GM23248 (cell line): ENCODE measurements around the gene RAB23. TPM values are rescaled to one million over a fixed set of nuclear protein-coding genes. Genes with fewer than 3 reads are reported as not detected.
A peak's percentile ranks its signal among the peaks of the same experiment; 100 is the strongest.

Experiments
- DNase-seq: peaks from one replicate; pipeline ENCODE4 v3.0.0-alpha.2; 2015
- H2AFZ ChIP-seq: fragments of 200-600 bp; sonication (generic); 2 replicates; pipeline ENCODE4 v1.6.1; 2016; ENCODE audit warnings: antibody characterized with exemption
- H3F3A ChIP-seq: fragments of 200-600 bp; sonication (generic); 2 replicates; pipeline ENCODE4 v1.6.1; 2016; ENCODE audit warnings: mild to moderate bottlenecking, antibody characterized with exemption, mixed run types; ENCODE audit not compliant: insufficient read depth
- H3K27ac ChIP-seq: fragments of 200-600 bp; sonication (generic); 2 replicates; pipeline ENCODE4 v1.5.1; 2016; ENCODE audit warnings: mild to moderate bottlenecking
- H3K27me3 ChIP-seq: fragments of 200-600 bp; sonication (generic); replicated peaks from 2 replicates; pipeline ENCODE4 v1.6.1; 2016; ENCODE audit warnings: mild to moderate bottlenecking; ENCODE audit not compliant: insufficient read depth
- H3K36me3 ChIP-seq: fragments of 200-600 bp; sonication (generic); 2 replicates; pipeline ENCODE4 v1.6.1; 2016; ENCODE audit warnings: low read depth, mild to moderate bottlenecking
- H3K4me1 ChIP-seq: fragments of 200-600 bp; sonication (generic); 2 replicates; pipeline ENCODE4 v1.6.1; 2016; ENCODE audit warnings: mild to moderate bottlenecking; ENCODE audit not compliant: insufficient read depth
- H3K4me2 ChIP-seq: fragments of 200-600 bp; sonication (generic); one replicate; pipeline ENCODE4 v1.6.1; 2016; ENCODE audit warnings: mild to moderate bottlenecking; ENCODE audit not compliant: unreplicated experiment
- H3K4me3 ChIP-seq: fragments of 200-600 bp; sonication (generic); 2 replicates; pipeline ENCODE4 v1.5.1; 2016; ENCODE audit warnings: mild to moderate bottlenecking
- H3K79me2 ChIP-seq: fragments of 200-600 bp; sonication (generic); 2 replicates; pipeline ENCODE4 v1.6.1; 2016; ENCODE audit warnings: mild to moderate bottlenecking; ENCODE audit not compliant: insufficient read depth
- H3K9ac ChIP-seq: fragments of 200-600 bp; sonication (generic); 2 replicates; pipeline ENCODE4 v1.6.1; 2016; ENCODE audit warnings: mild to moderate bottlenecking
- H3K9me2 ChIP-seq: fragments of 200-600 bp; sonication (generic); 2 replicates; pipeline ENCODE4 v1.6.1; 2016; ENCODE audit warnings: mixed run types, mild to moderate bottlenecking, moderate library complexity; ENCODE audit not compliant: insufficient read depth
- H3K9me3 ChIP-seq: fragments of 200-600 bp; sonication (generic); one replicate; pipeline ENCODE4 v1.6.1; 2017; ENCODE audit warnings: low read depth
- H4K20me1 ChIP-seq: fragments of 200-600 bp; sonication (generic); 2 replicates; pipeline ENCODE4 v1.6.0; 2016; ENCODE audit not compliant: insufficient read depth
- EZH2 ChIP-seq: fragments of 200-600 bp; sonication (generic); IDR thresholded peaks from 2 replicates; pipeline ENCODE4 v1.6.1; 2018; ENCODE audit warnings: antibody characterized with exemption, mild to moderate bottlenecking; ENCODE audit not compliant: insufficient read depth, poor library complexity, severe bottlenecking
- EZH2phosphoT487 ChIP-seq: fragments of 200-600 bp; sonication (generic); IDR thresholded peaks from 2 replicates; pipeline ENCODE4 v1.6.1; 2018; ENCODE audit warnings: antibody characterized with exemption, moderate library complexity, mild to moderate bottlenecking, low read depth; ENCODE audit not compliant: insufficient read depth
- WGBS, 2 experiments: methylation state at CpG; one replicate each; pipeline ENCODE4 v1.1.6; 2015 to 2017; ENCODE audit warnings: low lambda C conversion rate in 2 of 2, low coverage in 1 of 2; ENCODE audit errors: missing lambda C conversion rate in 2 of 2; 5-methylcytosine and 5-hydroxymethylcytosine counted together
- in situ Hi-C: fragments of 300-500 bp; cut with MboI; formaldehyde crosslinking; loops from 2 replicates; pipeline ENCODE4 v1.15.0; 2020
- polyA plus RNA-seq: library from polyadenylated mRNA; unstranded; fragments of >200 nt; fragmentation: Nextera tagmentation; extraction: Ambion mirVana; gene quantifications from 2 replicates; pipeline ENCODE4 v1.2.1, GENCODE V29; 2016
- total RNA-seq: library from RNA; depleted of rRNA; stranded (reverse); fragments of >200 nt; shearing (Covaris generic); gene quantifications from 2 replicates; pipeline ENCODE4 v1.2.3, GENCODE V29; 2014

Gene RAB23
- total and polyA plus RNA-seq, 2 experiments from 2014 or later, result 46.9 to 78.6 TPM

GRCh38 chr6:57242505-57242904 is 20.4 kb upstream of the RAB23 start:
- Histone ChIP-seq H3K4me1 (peaks cover 15% of the 10 kb centered on the region), H4K20me1 (no peaks in the 10 kb centered on the region), H3F3A (peaks cover 6% of the 10 kb centered on the region), H2AFZ (0 out of 2 replicates have a peak overlapping the region, but pooled peaks have one; percentile 30), H3K9me2 (no peaks in the 10 kb centered on the region), H3K27me3 (no peaks in the 10 kb centered on the region), H3K9ac (peak overlapping the region; percentile 59), H3K27ac (peak overlapping the region; percentile 76), H3K4me2 (peak overlapping the region; percentile 57), H3K4me3 (no peak overlapping the region), H3K79me2 (no peaks in the 10 kb centered on the region), H3K9me3 (no peaks in the 10 kb centered on the region), H3K36me3 (no peaks in the 10 kb centered on the region)
- 0 to 2% methylated on average over 2 of the region's 2 CpGs for WGBS, 2 experiments
- TF ChIP-seq EZH2, result no peak
- TF ChIP-seq EZH2phosphoT487, result no peak
- in situ Hi-C loops, result no loop called here
- peak; percentile 95 for DNase-seq

DNA sequence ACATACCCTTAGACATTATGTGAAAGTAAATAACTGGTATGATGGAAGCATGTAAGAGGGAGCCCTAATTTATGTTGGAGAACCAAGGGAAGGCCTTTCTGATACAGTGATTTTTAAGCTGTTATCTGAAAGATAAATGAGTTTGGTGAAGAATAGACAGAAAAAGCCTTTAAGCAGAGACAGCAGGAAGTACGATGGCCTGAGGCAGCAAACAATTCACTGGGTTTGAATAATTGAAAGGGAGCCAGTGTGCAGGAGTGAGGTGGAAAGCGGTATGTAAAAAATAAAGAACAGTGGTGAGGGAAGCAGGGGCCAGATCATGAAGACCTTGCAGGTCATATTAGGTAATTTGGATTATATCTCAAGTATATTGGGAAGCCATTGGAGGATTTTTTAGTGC is 4.1 kb upstream of the RAB23 start:
- TF ChIP-seq EZH2 (no peak), EZH2phosphoT487 (no peak)
- Histone ChIP-seq H3K27me3 (no peaks in the 10 kb centered on the region), H3K4me2 (no peak overlapping the region), H3K9me2 (no peaks in the 10 kb centered on the region), H3K9ac (no peak overlapping the region), H2AFZ (peak overlapping the region; percentile 16; the same call in 1 of the 2 replicates), H4K20me1 (no peaks in the 10 kb centered on the region), H3K36me3 (no peaks in the 10 kb centered on the region), H3K4me1 (peaks cover 22% of the 10 kb centered on the region), H3F3A (peaks cover 30% of the 10 kb centered on the region; the same call in 1 of the 2 replicates), H3K27ac (no peak overlapping the region), H3K9me3 (no peaks in the 10 kb centered on the region), H3K79me2 (peaks cover 20% of the 10 kb centered on the region), H3K4me3 (no peak overlapping the region)
- WGBS, 2 experiments, result 74 to 82% methylated on average over 2 of the region's 2 CpGs
- DNase-seq, result no peak
- in situ Hi-C loops, result no loop called here

GRCh38 chr6:57224769-57225515 is 2.8 kb upstream of the RAB23 start:
- peak overlapping the region; percentile 65 for H3K4me2 ChIP-seq
- DNase-seq, result peak; percentile 85
- peaks cover 22% of the 10 kb centered on the region for H3K4me1 ChIP-seq
- no peak overlapping the region; the same call in 1 of the 2 replicates for H3K4me3 ChIP-seq
- H2AFZ ChIP-seq, result peak overlapping the region; percentile 52
- peaks cover 33% of the 10 kb centered on the region for H3K79me2 ChIP-seq
- H3F3A ChIP-seq, result peaks cover 40% of the 10 kb centered on the region; the same call in 1 of the 2 replicates
- no peaks in the 10 kb centered on the region for H3K9me3 ChIP-seq
- H3K9ac ChIP-seq, result no peak overlapping the region
- in situ Hi-C loops, result no loop called here
- WGBS, 2 experiments, result 6 to 7% methylated on average over 1 of the region's 1 CpG
- no peaks in the 10 kb centered on the region for H3K27me3 ChIP-seq
- no peak for TF ChIP-seq EZH2phosphoT487
- TF ChIP-seq EZH2, result no peak
- no peaks in the 10 kb centered on the region for H3K9me2 ChIP-seq
- no peaks in the 10 kb centered on the region for H3K36me3 ChIP-seq
- no peaks in the 10 kb centered on the region for H4K20me1 ChIP-seq
- peak overlapping the region; percentile 44 for H3K27ac ChIP-seq

GRCh38 chr6:57222743-57223077 is 603 bp upstream of the RAB23 start:
- H3K27me3 ChIP-seq, result no peaks in the 10 kb centered on the region
- in situ Hi-C loops, result no loop called here
- DNase-seq, result no peak
- peak overlapping the region; percentile 92 for H3K4me3 ChIP-seq
- peaks cover 58% of the 10 kb centered on the region; the same call in 1 of the 2 replicates for H3F3A ChIP-seq
- no peaks in the 10 kb centered on the region for H4K20me1 ChIP-seq
- H3K9me2 ChIP-seq, result no peaks in the 10 kb centered on the region
- no peaks in the 10 kb centered on the region for H3K36me3 ChIP-seq
- peak overlapping the region; percentile 78 for H3K27ac ChIP-seq
- peak overlapping the region; percentile 85 for H3K9ac ChIP-seq
- H3K9me3 ChIP-seq, result no peaks in the 10 kb centered on the region
- 82 to 84% methylated on average over 5 of the region's 5 CpGs for WGBS, 2 experiments
- H3K79me2 ChIP-seq, result peaks cover 55% of the 10 kb centered on the region
- TF ChIP-seq EZH2 (no peak), EZH2phosphoT487 (no peak)
- H3K4me1 ChIP-seq, result peaks cover 34% of the 10 kb centered on the region
- H3K4me2 ChIP-seq, result peak overlapping the region; percentile 98
- H2AFZ ChIP-seq, result peak overlapping the region; percentile 93
